Measurements from ENCODE around the gene DNAJA4. TPM values are rescaled to one million over a fixed set of nuclear protein-coding genes. Genes with fewer than 3 reads are reported as not detected.
"Not testable (repeated sequence)": the region's sequence is repeated elsewhere in the genome, so short reads cannot be mapped to it uniquely, and the experiment has no call there.

Gene DNAJA4
- total and polyA plus RNA-seq, 3 experiments from 2014 or later: 12.3 to 35.3 (median 32.6) TPM

- H3K4me1 ChIP-seq (ENCODE audit: insufficient read depth, low read length); DNase-seq; H3K9me3 ChIP-seq (ENCODE audit: low read length); H3K27ac Mint-ChIP-seq; H3K36me3 ChIP-seq (ENCODE audit: insufficient read depth, low read length); H3K4me3 Mint-ChIP-seq; H3K27me3 Mint-ChIP-seq; H3K4me1 Mint-ChIP-seq; H3K9me3 Mint-ChIP-seq; H3K27ac ChIP-seq (ENCODE audit: low read depth, low read length); H3K4me3 ChIP-seq (ENCODE audit: low read length); H3K36me3 Mint-ChIP-seq; POLR2A ChIA-PET; H3K27me3 ChIP-seq (ENCODE audit: insufficient read depth, low read length, poor library complexity, severe bottlenecking): not testable (repeated sequence)
- CTCF ChIA-PET: interaction anchor here (1.2 to 1.5 kb wide), 2 partner anchors 40 to 286 kb away, joined by 3 read pairs; no protein-coding TSS in a partner anchor
These were observed 19.0 kb upstream of the DNAJA4 start for GRCh38 chr15:78245392-78245791.

GRCh38 chr15:78245976-78246620 lies 18.3 kb upstream of the DNAJA4 start:
- H3K27me3 ChIP-seq (ENCODE audit: insufficient read depth, low read length, poor library complexity, severe bottlenecking); H3K4me1 ChIP-seq (ENCODE audit: insufficient read depth, low read length); H3K4me3 ChIP-seq (ENCODE audit: low read length); H3K9me3 Mint-ChIP-seq; POLR2A ChIA-PET; H3K36me3 Mint-ChIP-seq; H3K27ac Mint-ChIP-seq; H3K36me3 ChIP-seq (ENCODE audit: insufficient read depth, low read length); DNase-seq; H3K4me1 Mint-ChIP-seq; H3K27ac ChIP-seq (ENCODE audit: low read depth, low read length); H3K9me3 ChIP-seq (ENCODE audit: low read length); H3K27me3 Mint-ChIP-seq: not testable (repeated sequence)
- CTCF ChIA-PET: interaction anchor here (1.2 kb wide), 1 partner anchor 40 kb away, joined by 3 read pairs; no protein-coding TSS in a partner anchor
- peak overlapping the region in 1 of 7 donors; percentile 46 for H3K4me3 Mint-ChIP-seq

GRCh38 chr15:78247911-78248310 lies 16.5 kb upstream of the DNAJA4 start:
- Mint-ChIP-seq H3K4me1 (no peaks in the 10 kb centered on the region), H3K27ac (no peak overlapping the region), H3K4me3 (no peak overlapping the region), H3K27me3 (peaks cover 0 to 4% of the 10 kb centered on the region in 2 donors), H3K36me3 (no peaks in the 10 kb centered on the region), H3K9me3 (peaks cover 0 to 2% (median 0%) of the 10 kb centered on the region in 5 donors)
- Histone ChIP-seq H3K36me3 (ENCODE audit: insufficient read depth, low read length) (no peaks in the 10 kb centered on the region), H3K9me3 (ENCODE audit: low read length) (no peaks in the 10 kb centered on the region), H3K27ac (ENCODE audit: low read depth, low read length) (no peak overlapping the region), H3K27me3 (ENCODE audit: insufficient read depth, low read length, poor library complexity, severe bottlenecking) (no peaks in the 10 kb centered on the region), H3K4me3 (ENCODE audit: low read length) (no peak overlapping the region), H3K4me1 (ENCODE audit: insufficient read depth, low read length) (no peaks in the 10 kb centered on the region)
- POLR2A ChIA-PET: no interaction called here
- DNase-seq: no peak
- CTCF ChIA-PET: no interaction called here

- no peak overlapping the region for H3K4me3 Mint-ChIP-seq
- peaks cover 0 to 2% (median 0%) of the 10 kb centered on the region in 5 donors for H3K9me3 Mint-ChIP-seq
- Histone ChIP-seq H3K36me3 (ENCODE audit: insufficient read depth, low read length) (no peaks in the 10 kb centered on the region), H3K4me3 (ENCODE audit: low read length) (no peak overlapping the region), H3K27ac (ENCODE audit: low read depth, low read length) (no peak overlapping the region), H3K4me1 (ENCODE audit: insufficient read depth, low read length) (no peaks in the 10 kb centered on the region), H3K27me3 (ENCODE audit: insufficient read depth, low read length, poor library complexity, severe bottlenecking) (no peaks in the 10 kb centered on the region), H3K9me3 (ENCODE audit: low read length) (no peaks in the 10 kb centered on the region)
- no peak overlapping the region for H3K27ac Mint-ChIP-seq
- no peak for DNase-seq
- H3K27me3 Mint-ChIP-seq: peaks cover 0 to 4% of the 10 kb centered on the region in 2 donors
- ChIA-PET CTCF (interaction anchor here (1.4 kb wide), 1 partner anchor 9 kb away, joined by 4 read pairs; no protein-coding TSS in a partner anchor), POLR2A (no interaction called here)
- H3K36me3 Mint-ChIP-seq: no peaks in the 10 kb centered on the region
- no peaks in the 10 kb centered on the region for H3K4me1 Mint-ChIP-seq
These were observed 15.2 kb upstream of the DNAJA4 start for GRCh38 chr15:78249131-78249530.

- H3K9me3 ChIP-seq (ENCODE audit: low read length): no peaks in the 10 kb centered on the region
- H3K4me3 ChIP-seq (ENCODE audit: low read length): no peak overlapping the region
- peak overlapping the region in 1 of 8 donors; percentile 74 for H3K27ac Mint-ChIP-seq
- POLR2A ChIA-PET: no interaction called here
- no peaks in the 10 kb centered on the region for H3K9me3 Mint-ChIP-seq
- H3K4me1 Mint-ChIP-seq: no peaks in the 10 kb centered on the region
- DNase-seq: no peak
- no peaks in the 10 kb centered on the region for H3K4me1 ChIP-seq (ENCODE audit: insufficient read depth, low read length)
- no peak overlapping the region for H3K4me3 Mint-ChIP-seq
- no peaks in the 10 kb centered on the region for H3K27me3 ChIP-seq (ENCODE audit: insufficient read depth, low read length, poor library complexity, severe bottlenecking)
- H3K27me3 Mint-ChIP-seq: no peaks in the 10 kb centered on the region
- no peaks in the 10 kb centered on the region for H3K36me3 Mint-ChIP-seq
- CTCF ChIA-PET: no interaction called here
- no peak overlapping the region for H3K27ac ChIP-seq (ENCODE audit: low read depth, low read length)
- H3K36me3 ChIP-seq (ENCODE audit: insufficient read depth, low read length): no peaks in the 10 kb centered on the region
These were observed 13.2 kb upstream of the DNAJA4 start for GRCh38 chr15:78251136-78251535.

- Mint-ChIP-seq H3K27me3 (peaks cover 0 to 2% of the 10 kb centered on the region in 2 donors), H3K9me3 (no peaks in the 10 kb centered on the region), H3K27ac (no peak overlapping the region), H3K4me1 (no peaks in the 10 kb centered on the region), H3K4me3 (no peak overlapping the region), H3K36me3 (no peaks in the 10 kb centered on the region)
- ChIA-PET POLR2A (interaction anchor here (0.9 kb wide), 1 partner anchor 11 kb away, joined by 3 read pairs; no protein-coding TSS in a partner anchor), CTCF (interaction anchor here (1.1 to 2.0 kb wide), 4 partner anchors 10 to 237 kb away, joined by 3 to 7 read pairs (median 4); no protein-coding TSS in a partner anchor)
- no peaks in the 10 kb centered on the region for H3K4me1 ChIP-seq (ENCODE audit: insufficient read depth, low read length)
- no peak overlapping the region for H3K4me3 ChIP-seq (ENCODE audit: low read length)
- no peak for DNase-seq
- no peaks in the 10 kb centered on the region for H3K36me3 ChIP-seq (ENCODE audit: insufficient read depth, low read length)
- no peak overlapping the region for H3K27ac ChIP-seq (ENCODE audit: low read depth, low read length)
- H3K27me3 ChIP-seq (ENCODE audit: insufficient read depth, low read length, poor library complexity, severe bottlenecking): no peaks in the 10 kb centered on the region
- H3K9me3 ChIP-seq (ENCODE audit: low read length): no peaks in the 10 kb centered on the region
These were observed 8.8 kb upstream of the DNAJA4 start for GRCh38 chr15:78255421-78256043.

- CTCF ChIA-PET: interaction anchor here (2.0 kb wide), 1 partner anchor 148 kb away, joined by 7 read pairs; no protein-coding TSS in a partner anchor
- POLR2A ChIA-PET: no interaction called here
These were observed 8.3 kb upstream of the DNAJA4 start for GRCh38 chr15:78256044-78256437.

GRCh38 chr15:78257681-78258080 lies 6.7 kb upstream of the DNAJA4 start:
- Mint-ChIP-seq H3K36me3 (no peaks in the 10 kb centered on the region), H3K4me3 (no peak overlapping the region), H3K27ac (no peak overlapping the region), H3K4me1 (no peaks in the 10 kb centered on the region), H3K9me3 (no peaks in the 10 kb centered on the region), H3K27me3 (peaks cover 0 to 2% of the 10 kb centered on the region in 2 donors)
- POLR2A ChIA-PET: no interaction called here
- H3K27me3 ChIP-seq (ENCODE audit: insufficient read depth, low read length, poor library complexity, severe bottlenecking): no peaks in the 10 kb centered on the region
- no peak overlapping the region for H3K4me3 ChIP-seq (ENCODE audit: low read length)
- no peaks in the 10 kb centered on the region for H3K4me1 ChIP-seq (ENCODE audit: insufficient read depth, low read length)
- DNase-seq: no peak
- no peaks in the 10 kb centered on the region for H3K9me3 ChIP-seq (ENCODE audit: low read length)
- no peak overlapping the region for H3K27ac ChIP-seq (ENCODE audit: low read depth, low read length)
- H3K36me3 ChIP-seq (ENCODE audit: insufficient read depth, low read length): no peaks in the 10 kb centered on the region
- CTCF ChIA-PET: interaction anchor here (0.8 to 2.0 kb wide), 3 partner anchors 14 to 149 kb away, joined by 3 to 7 read pairs (median 3); no protein-coding TSS in a partner anchor

More at GRCh38 chr15:78256044-78256437, 8.3 kb upstream of the DNAJA4 start:
- Mint-ChIP-seq H3K36me3 (no peaks in the 10 kb centered on the region), H3K9me3 (no peaks in the 10 kb centered on the region), H3K27me3 (peaks cover 0 to 2% of the 10 kb centered on the region in 2 donors), H3K4me3 (no peak overlapping the region), H3K27ac (no peak overlapping the region), H3K4me1 (no peaks in the 10 kb centered on the region)
- Histone ChIP-seq H3K4me3 (ENCODE audit: low read length) (no peak overlapping the region), H3K9me3 (ENCODE audit: low read length) (no peaks in the 10 kb centered on the region), H3K36me3 (ENCODE audit: insufficient read depth, low read length) (no peaks in the 10 kb centered on the region), H3K27ac (ENCODE audit: low read depth, low read length) (no peak overlapping the region), H3K4me1 (ENCODE audit: insufficient read depth, low read length) (no peaks in the 10 kb centered on the region), H3K27me3 (ENCODE audit: insufficient read depth, low read length, poor library complexity, severe bottlenecking) (no peaks in the 10 kb centered on the region)
- DNase-seq: no peak

Data from CD8-positive, alpha-beta memory T cell (primary cell).